ENCODE measurements around the gene KCNK7.

- TF ChIP-seq CTCF (IDR thresholded peaks at IDR 0.05) (no peak), POLR2AphosphoS5 (IDR thresholded peaks at IDR 0.05) (no peak)
Measured at GRCh38 chr11:65617990-65618751, 22.6 kb upstream of the KCNK7 start.
